Spleen (tissue), 7 donors: ENCODE data around the gene TWF1.

Experiments used
- POLR2A ChIP-seq, 3 donors: fragments of 450-650 bp; IDR thresholded peaks; one replicate each; pipeline ENCODE4 v1.5.1; 2017; ENCODE audit warnings: antibody characterized with exemption in 3 of 3, mild to moderate bottlenecking in 1 of 3
- TF ChIP-seq, protein P1 (sequence below), 11 experiments: fragments of 200-600 bp in 7 of 11; fragments of 450-650 bp in 4 of 11; sonication (generic) in 4 of 11; IDR thresholded peaks in 8 of 11; conservative IDR thresholded peaks in 3 of 11; 1 replicate in 7 of 11; 2 replicates in 4 of 11; pipeline versions ENCODE4 v1.4.0 to v1.8.0; 2016 to 2021; ENCODE audit warnings: antibody characterized with exemption in 11 of 11, inconsistent platforms in 4 of 11, mild to moderate bottlenecking in 1 of 11
- donor health status: DM: no; HTN: no; CAD: no; lungs with moderate emphysema.
- donor health status: DM: no; HTN: no; CAD: no.
- donor health status: DM: no; HTN: no; CAD: no.

DNA sequence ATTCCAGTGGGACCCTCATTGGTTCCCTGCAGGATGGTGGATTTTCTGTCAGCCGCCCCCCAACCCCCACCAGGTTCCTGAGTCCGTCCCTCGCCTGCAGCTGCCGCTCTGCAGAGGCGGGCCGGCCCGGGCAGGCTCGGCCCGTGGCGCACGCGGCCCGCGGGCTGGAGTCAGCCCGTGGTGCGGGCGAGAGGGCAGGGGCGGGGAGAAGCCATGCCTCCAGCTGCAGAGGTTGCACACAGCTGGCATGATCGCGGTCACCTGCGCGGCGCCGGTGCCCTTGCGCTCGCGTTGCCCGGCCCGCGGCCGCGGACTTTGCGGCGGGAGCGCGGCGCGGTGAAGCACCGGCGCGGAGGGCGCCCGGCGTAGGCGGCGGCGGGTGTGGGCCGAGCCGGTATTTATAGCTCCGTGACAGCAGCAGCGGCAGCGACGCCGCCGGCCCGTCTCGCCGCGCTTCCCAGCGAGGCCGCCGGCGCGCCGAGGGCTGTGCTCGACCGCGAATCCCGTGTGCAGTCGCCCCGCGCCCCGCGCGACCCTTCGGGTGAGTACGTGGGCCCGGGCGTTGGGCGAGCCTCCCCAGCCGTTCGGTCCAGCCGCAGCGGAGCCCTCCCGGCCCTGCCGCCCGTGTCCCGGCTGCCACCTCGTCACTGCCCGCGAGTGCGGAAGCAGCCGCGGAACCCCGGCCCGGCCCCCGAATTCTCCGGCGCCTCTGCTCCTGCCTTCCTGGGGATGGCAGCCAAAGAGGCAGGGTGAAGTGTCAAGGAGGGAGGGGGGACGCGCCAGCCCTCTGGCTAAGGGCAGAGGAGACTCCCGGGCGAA lies 29.7 kb upstream of the TWF1 start, which contains the start of gene TMEM117:
- TF ChIP-seq, protein P1, sequence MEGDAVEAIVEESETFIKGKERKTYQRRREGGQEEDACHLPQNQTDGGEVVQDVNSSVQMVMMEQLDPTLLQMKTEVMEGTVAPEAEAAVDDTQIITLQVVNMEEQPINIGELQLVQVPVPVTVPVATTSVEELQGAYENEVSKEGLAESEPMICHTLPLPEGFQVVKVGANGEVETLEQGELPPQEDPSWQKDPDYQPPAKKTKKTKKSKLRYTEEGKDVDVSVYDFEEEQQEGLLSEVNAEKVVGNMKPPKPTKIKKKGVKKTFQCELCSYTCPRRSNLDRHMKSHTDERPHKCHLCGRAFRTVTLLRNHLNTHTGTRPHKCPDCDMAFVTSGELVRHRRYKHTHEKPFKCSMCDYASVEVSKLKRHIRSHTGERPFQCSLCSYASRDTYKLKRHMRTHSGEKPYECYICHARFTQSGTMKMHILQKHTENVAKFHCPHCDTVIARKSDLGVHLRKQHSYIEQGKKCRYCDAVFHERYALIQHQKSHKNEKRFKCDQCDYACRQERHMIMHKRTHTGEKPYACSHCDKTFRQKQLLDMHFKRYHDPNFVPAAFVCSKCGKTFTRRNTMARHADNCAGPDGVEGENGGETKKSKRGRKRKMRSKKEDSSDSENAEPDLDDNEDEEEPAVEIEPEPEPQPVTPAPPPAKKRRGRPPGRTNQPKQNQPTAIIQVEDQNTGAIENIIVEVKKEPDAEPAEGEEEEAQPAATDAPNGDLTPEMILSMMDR (IDR thresholded peaks at IDR 0.05 in 8 of 11, conservative IDR thresholded peaks at IDR 0.05 in 3 of 11) = no peak
- no peak for TF ChIP-seq POLR2A (IDR thresholded peaks at IDR 0.05)
